Measurements from ENCODE around the gene NPAP1.
"Not testable (repeated sequence)": the region's sequence is repeated elsewhere in the genome, so short reads cannot be mapped to it uniquely, and the experiment has no call there.

Gene NPAP1

DNA sequence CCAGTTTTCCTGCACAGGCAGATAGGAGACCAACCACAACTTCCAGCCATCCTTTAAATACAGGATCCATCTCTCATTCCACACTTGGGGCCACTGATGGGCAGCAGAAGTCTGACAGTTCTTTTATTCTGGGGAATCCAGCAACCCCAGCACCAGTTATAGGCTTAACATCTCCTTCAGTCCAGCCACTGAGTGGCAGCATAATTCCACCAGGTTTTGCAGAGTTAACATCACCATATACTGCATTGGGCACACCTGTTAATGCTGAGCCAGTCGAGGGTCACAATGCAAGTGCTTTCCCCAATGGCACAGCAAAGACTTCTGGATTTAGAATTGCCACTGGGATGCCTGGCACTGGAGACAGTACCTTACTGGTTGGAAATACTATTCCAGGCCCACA, 2.9 kb downstream of the NPAP1 start:
- Histone ChIP-seq H3K27ac (ENCODE audit: low read depth, low read length) (no peak overlapping the region), H2AFZ (ENCODE audit: insufficient read depth, low read length, poor library complexity) (no peak overlapping the region)

DNA sequence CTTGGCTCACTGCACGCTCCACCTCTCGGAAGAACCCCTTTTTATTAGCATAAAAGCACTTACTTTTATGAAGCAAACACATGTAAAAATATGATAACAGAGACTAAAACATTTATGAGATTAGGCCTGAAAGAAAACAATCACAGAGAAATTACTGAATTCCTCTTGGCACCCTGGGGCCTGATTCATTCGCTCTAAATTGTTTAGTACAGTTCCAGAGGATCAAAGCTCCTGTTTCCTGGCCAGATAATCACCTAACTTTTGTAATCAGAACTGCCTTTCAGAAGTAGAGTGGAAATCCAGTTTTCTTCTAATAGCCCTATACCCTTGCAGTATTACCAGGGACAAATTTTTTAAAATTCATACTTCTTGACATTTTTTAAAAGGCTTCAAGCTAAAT, 6.4 kb downstream of the NPAP1 start:
- H3K4me3 ChIP-seq (ENCODE audit: low read depth, low read length): no peak overlapping the region
- no peak overlapping the region for H2BK120ac ChIP-seq (ENCODE audit: insufficient read depth, low read length, poor library complexity)
- no peak overlapping the region for H3K23ac ChIP-seq (ENCODE audit: low read length)
- H3K27ac ChIP-seq (ENCODE audit: low read depth, low read length): no peak overlapping the region
- no peak overlapping the region for H2BK5ac ChIP-seq (ENCODE audit: low read depth, low read length, poor library complexity)
- H3K4ac ChIP-seq (ENCODE audit: low read depth, low read length): no peak overlapping the region
- DNase-seq: no peak
- H3K9ac ChIP-seq (ENCODE audit: low read length): no peak overlapping the region
- H4K12ac ChIP-seq (ENCODE audit: low read depth, low read length): no peak overlapping the region
- no peaks in the 10 kb centered on the region for H3K36me3 ChIP-seq (ENCODE audit: control insufficient read depth in 1 of 2, insufficient read depth in 2 of 2, low read length in 2 of 2)
- no peak overlapping the region for H3K18ac ChIP-seq (ENCODE audit: low read length)
- no peaks in the 10 kb centered on the region for H3K79me2 ChIP-seq (ENCODE audit: control insufficient read depth, insufficient read depth, low read length, poor library complexity)
- no CpG with 5 or more reads among the region's 3 CpGs for WGBS (ENCODE audit: extremely low coverage, insufficient coverage, insufficient read length)
- H2BK12ac ChIP-seq (ENCODE audit: low read length): no peak overlapping the region
- H3K79me1 ChIP-seq (ENCODE audit: low read length): no peaks in the 10 kb centered on the region
- no peaks in the 10 kb centered on the region for H3K27me3 ChIP-seq (ENCODE audit: insufficient read depth, low read length)
- peaks cover 6% of the 10 kb centered on the region for H3K9me3 ChIP-seq (ENCODE audit: insufficient read depth, low read depth, low read length)
- H3K14ac ChIP-seq (ENCODE audit: low read length): no peak overlapping the region
- no peak overlapping the region for H4K91ac ChIP-seq (ENCODE audit: low read depth, low read length)
- no peak overlapping the region for H2AK5ac ChIP-seq (ENCODE audit: low read length)
- no peak overlapping the region for H3K4me2 ChIP-seq (ENCODE audit: low read length)
- H4K8ac ChIP-seq (ENCODE audit: low read depth, low read length): no peak overlapping the region
- no peaks in the 10 kb centered on the region for H3K4me1 ChIP-seq (ENCODE audit: control insufficient read depth in 1 of 2, insufficient read depth in 2 of 2, low read length in 2 of 2)
- no peak overlapping the region for H2AFZ ChIP-seq (ENCODE audit: insufficient read depth, low read length, poor library complexity)

More for the DNA sequence above, 2.9 kb downstream of the NPAP1 start:
- no peak overlapping the region for H3K4me3 ChIP-seq (ENCODE audit: low read depth, low read length)
- no peak overlapping the region for H3K14ac ChIP-seq (ENCODE audit: low read length)
- no peaks in the 10 kb centered on the region for H3K4me1 ChIP-seq (ENCODE audit: control insufficient read depth in 1 of 2, insufficient read depth in 2 of 2, low read length in 2 of 2)
- H4K8ac ChIP-seq (ENCODE audit: low read depth, low read length): no peak overlapping the region
- H4K12ac ChIP-seq (ENCODE audit: low read depth, low read length): no peak overlapping the region
- H3K79me2 ChIP-seq (ENCODE audit: control insufficient read depth, insufficient read depth, low read length, poor library complexity): no peaks in the 10 kb centered on the region
- H2BK120ac ChIP-seq (ENCODE audit: insufficient read depth, low read length, poor library complexity): no peak overlapping the region
- no peaks in the 10 kb centered on the region for H3K27me3 ChIP-seq (ENCODE audit: insufficient read depth, low read length)
- peaks cover 15% of the 10 kb centered on the region for H3K9me3 ChIP-seq (ENCODE audit: insufficient read depth, low read depth, low read length)
- H2BK5ac ChIP-seq (ENCODE audit: low read depth, low read length, poor library complexity): no peak overlapping the region
- H3K18ac ChIP-seq (ENCODE audit: low read length): no peak overlapping the region
- no peak overlapping the region for H2BK12ac ChIP-seq (ENCODE audit: low read length)
- no peaks in the 10 kb centered on the region for H3K36me3 ChIP-seq (ENCODE audit: control insufficient read depth in 1 of 2, insufficient read depth in 2 of 2, low read length in 2 of 2)
- H3K23ac ChIP-seq (ENCODE audit: low read length): no peak overlapping the region
- H3K79me1 ChIP-seq (ENCODE audit: low read length): no peaks in the 10 kb centered on the region
- H3K4ac ChIP-seq (ENCODE audit: low read depth, low read length): no peak overlapping the region
- no peak overlapping the region for H3K4me2 ChIP-seq (ENCODE audit: low read length)
- WGBS (ENCODE audit: extremely low coverage, insufficient coverage, insufficient read length): no CpG with 5 or more reads among the region's 1 CpG
- no peak overlapping the region for H2AK5ac ChIP-seq (ENCODE audit: low read length)
- no peak overlapping the region for H4K91ac ChIP-seq (ENCODE audit: low read depth, low read length)
- DNase-seq: no peak
- H3K9ac ChIP-seq (ENCODE audit: low read length): no peak overlapping the region

DNA sequence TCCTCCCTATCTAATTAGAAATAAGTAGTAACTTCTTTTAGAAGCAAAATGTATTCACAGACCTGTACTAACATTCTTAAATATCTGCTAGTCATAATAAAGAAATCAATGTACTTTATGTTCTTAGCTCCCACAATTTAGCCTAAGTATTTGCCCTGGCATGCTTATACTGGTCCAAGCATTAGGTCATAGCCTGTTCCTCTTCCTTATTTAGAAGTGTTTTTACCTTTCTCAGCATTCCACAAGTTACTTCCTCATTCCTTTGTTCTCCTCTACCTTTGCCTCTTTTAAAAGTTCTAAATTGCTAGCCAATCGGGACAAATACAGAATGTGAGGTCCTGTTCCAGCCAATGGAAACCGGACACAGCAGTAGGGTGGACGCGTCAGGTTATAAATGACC, 7.3 kb downstream of the NPAP1 start:
- H2BK12ac ChIP-seq (ENCODE audit: low read length); H3K14ac ChIP-seq (ENCODE audit: low read length); H3K23ac ChIP-seq (ENCODE audit: low read length); H2BK120ac ChIP-seq (ENCODE audit: insufficient read depth, low read length, poor library complexity); H3K27ac ChIP-seq (ENCODE audit: low read depth, low read length); H4K12ac ChIP-seq (ENCODE audit: low read depth, low read length); H2AFZ ChIP-seq (ENCODE audit: insufficient read depth, low read length, poor library complexity); H2AK5ac ChIP-seq (ENCODE audit: low read length); H3K18ac ChIP-seq (ENCODE audit: low read length); H2BK5ac ChIP-seq (ENCODE audit: low read depth, low read length, poor library complexity); DNase-seq; H4K91ac ChIP-seq (ENCODE audit: low read depth, low read length); H3K79me1 ChIP-seq (ENCODE audit: low read length); H3K27me3 ChIP-seq (ENCODE audit: insufficient read depth, low read length); H3K4me2 ChIP-seq (ENCODE audit: low read length); H3K4me3 ChIP-seq (ENCODE audit: low read depth, low read length); H3K9ac ChIP-seq (ENCODE audit: low read length); H3K9me3 ChIP-seq (ENCODE audit: insufficient read depth, low read depth, low read length); H3K36me3 ChIP-seq (ENCODE audit: control insufficient read depth in 1 of 2, insufficient read depth in 2 of 2, low read length in 2 of 2); H4K8ac ChIP-seq (ENCODE audit: low read depth, low read length); H3K79me2 ChIP-seq (ENCODE audit: control insufficient read depth, insufficient read depth, low read length, poor library complexity); H3K4me1 ChIP-seq (ENCODE audit: control insufficient read depth in 1 of 2, insufficient read depth in 2 of 2, low read length in 2 of 2); H3K4ac ChIP-seq (ENCODE audit: low read depth, low read length): not testable (repeated sequence)
- WGBS (ENCODE audit: extremely low coverage, insufficient coverage, insufficient read length): no CpG with 5 or more reads among the region's 4 CpGs

DNA sequence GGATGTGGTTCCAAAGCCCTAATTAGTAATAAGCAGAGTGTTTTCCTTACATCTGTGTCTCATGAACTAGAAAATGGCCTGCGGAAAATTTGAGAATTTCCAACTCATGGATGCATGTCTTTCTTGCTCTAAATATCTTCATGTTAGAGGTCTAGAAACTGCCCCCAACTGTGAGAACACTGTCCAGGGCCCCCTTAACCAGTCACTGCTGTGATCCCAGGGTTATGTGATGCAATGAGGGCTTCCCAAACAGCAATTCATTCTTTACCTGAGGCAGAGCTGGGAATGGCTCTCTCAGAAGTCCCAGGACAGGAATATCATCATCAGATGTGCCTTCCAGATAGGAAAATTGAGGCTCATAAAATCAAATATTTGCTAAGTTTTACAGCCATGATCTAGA, 8.2 kb downstream of the NPAP1 start:
- H3K36me3 ChIP-seq (ENCODE audit: control insufficient read depth in 1 of 2, insufficient read depth in 2 of 2, low read length in 2 of 2): no peaks in the 10 kb centered on the region
- H3K4me2 ChIP-seq (ENCODE audit: low read length): no peak overlapping the region
- H2AFZ ChIP-seq (ENCODE audit: insufficient read depth, low read length, poor library complexity): no peak overlapping the region
- H3K23ac ChIP-seq (ENCODE audit: low read length): no peak overlapping the region
- no peaks in the 10 kb centered on the region for H3K79me1 ChIP-seq (ENCODE audit: low read length)
- H2BK120ac ChIP-seq (ENCODE audit: insufficient read depth, low read length, poor library complexity): no peak overlapping the region
- H3K18ac ChIP-seq (ENCODE audit: low read length): no peak overlapping the region
- H3K27me3 ChIP-seq (ENCODE audit: insufficient read depth, low read length): no peaks in the 10 kb centered on the region
- no peak overlapping the region for H4K8ac ChIP-seq (ENCODE audit: low read depth, low read length)
- no peak overlapping the region for H2AK5ac ChIP-seq (ENCODE audit: low read length)
- DNase-seq: no peak
- H3K4me1 ChIP-seq (ENCODE audit: control insufficient read depth in 1 of 2, insufficient read depth in 2 of 2, low read length in 2 of 2): no peaks in the 10 kb centered on the region
- peak overlapping the region; percentile 70 for H4K12ac ChIP-seq (ENCODE audit: low read depth, low read length)
- H3K14ac ChIP-seq (ENCODE audit: low read length): no peak overlapping the region
- H3K4ac ChIP-seq (ENCODE audit: low read depth, low read length): no peak overlapping the region
- no peak overlapping the region for H2BK5ac ChIP-seq (ENCODE audit: low read depth, low read length, poor library complexity)
- H3K27ac ChIP-seq (ENCODE audit: low read depth, low read length): no peak overlapping the region
- peaks cover 4% of the 10 kb centered on the region for H3K9me3 ChIP-seq (ENCODE audit: insufficient read depth, low read depth, low read length)
- H2BK12ac ChIP-seq (ENCODE audit: low read length): no peak overlapping the region
- H3K9ac ChIP-seq (ENCODE audit: low read length): no peak overlapping the region
- H3K4me3 ChIP-seq (ENCODE audit: low read depth, low read length): no peak overlapping the region
- WGBS (ENCODE audit: extremely low coverage, insufficient coverage, insufficient read length): no CpG with 5 or more reads among the region's 1 CpG
- no peaks in the 10 kb centered on the region for H3K79me2 ChIP-seq (ENCODE audit: control insufficient read depth, insufficient read depth, low read length, poor library complexity)
- peak overlapping the region; percentile 24 for H4K91ac ChIP-seq (ENCODE audit: low read depth, low read length)

All from trophoblast cell (in vitro differentiated cells and primary cell).